ELR (cell line): Measurements from ENCODE around the gene IRF2.

ENCODE experiments used
- DNase-seq: peaks from one replicate; pipeline ENCODE4 v3.0.0-alpha.2; 2015; ENCODE audit warnings: low read depth

The IRF2 gene

DNA sequence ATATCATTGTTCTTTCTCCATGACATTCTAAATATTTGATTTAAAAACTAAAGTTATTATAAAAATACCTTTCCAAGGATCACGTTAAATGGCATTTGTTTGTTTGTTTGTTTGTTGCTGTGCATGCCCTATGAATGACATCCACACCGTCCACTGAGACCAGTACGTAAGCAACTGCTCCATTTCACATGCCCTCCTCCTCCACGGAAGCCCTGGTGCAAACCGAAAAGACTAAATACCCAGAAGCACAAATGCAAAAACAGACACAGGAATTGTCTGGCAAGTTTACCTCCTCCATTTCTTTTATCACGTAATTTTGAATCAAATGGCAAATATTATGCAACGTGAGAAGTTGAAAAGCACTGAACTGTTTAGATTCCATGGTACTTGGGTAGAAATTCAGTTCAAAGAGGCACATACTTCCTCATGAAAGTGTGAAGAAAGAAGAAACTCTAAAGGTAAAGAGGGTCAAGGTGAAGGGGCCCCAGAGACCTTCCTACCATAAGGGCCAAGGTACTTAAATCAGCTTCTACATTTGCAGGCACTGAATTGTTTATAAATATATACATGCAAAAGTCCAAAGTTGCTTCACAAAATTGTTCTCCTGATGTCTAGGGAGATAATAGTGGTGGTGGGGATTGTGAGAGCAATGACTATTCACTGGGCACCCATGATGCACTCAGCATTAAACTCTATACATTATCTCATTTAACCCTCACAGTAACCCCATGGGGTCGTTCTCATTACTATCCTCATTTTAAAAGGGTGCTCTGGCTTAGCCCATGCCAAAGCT lies 23.4 kb downstream of the IRF2 start:
- no peak for DNase-seq

DNA sequence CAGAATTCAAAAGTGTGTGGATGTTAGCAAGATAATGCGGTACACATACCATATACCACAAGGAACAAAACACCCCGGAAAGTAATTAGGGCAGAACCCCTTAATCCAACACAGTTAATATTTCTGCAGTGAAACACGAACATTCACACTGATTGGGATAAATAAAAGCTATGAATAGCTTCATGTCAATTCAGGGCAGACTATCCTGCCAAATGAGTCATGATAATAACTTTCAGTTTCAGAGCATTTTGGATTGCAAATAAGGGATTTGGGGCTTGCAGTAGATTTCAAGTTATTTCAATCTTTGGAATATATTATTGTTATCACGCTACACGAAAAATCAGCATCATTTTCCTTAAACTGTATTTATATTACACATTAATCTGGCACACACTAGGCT lies 24.3 kb downstream of the IRF2 start:
- peak; percentile 68 for DNase-seq

DNA sequence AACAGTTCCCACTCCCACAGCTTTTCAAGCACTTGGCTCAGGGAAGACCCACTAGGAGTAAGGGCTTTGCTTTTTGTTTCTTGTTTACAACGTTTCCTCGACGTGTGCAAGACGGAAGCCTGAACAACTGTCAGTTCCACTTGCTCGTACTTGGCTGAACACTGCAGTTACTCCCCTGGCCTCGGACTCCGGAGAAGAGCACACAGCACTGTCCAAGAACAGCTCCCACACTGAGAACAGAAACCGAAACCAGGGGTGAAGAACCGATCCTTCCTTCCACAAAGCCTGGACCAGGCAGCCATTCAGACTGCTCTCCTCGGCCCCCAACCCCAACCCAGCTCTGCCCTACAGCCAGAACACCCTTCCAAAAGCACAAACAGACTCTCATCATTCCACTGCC lies 25.5 kb downstream of the IRF2 start:
- peak; percentile 45 for DNase-seq

DNA sequence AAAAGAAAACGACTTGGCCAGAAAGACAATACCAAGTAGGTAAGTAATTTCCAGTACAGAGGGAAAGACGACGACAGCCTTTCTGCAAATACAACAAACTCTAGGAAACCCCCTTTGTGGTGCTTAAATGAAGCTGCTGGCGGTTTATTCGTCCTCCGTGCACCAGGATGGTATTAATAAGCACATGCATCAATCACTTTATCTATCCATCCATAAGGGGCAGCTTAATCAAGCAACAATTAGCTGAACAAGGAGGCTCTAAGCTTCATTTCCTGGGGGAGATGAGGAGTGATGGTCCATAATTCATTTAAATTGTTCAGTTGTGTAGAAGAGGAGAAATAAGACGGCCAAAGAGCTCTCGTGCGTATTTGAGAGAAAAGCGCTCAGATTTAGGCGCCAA lies 26.2 kb downstream of the IRF2 start:
- no peak for DNase-seq

DNA sequence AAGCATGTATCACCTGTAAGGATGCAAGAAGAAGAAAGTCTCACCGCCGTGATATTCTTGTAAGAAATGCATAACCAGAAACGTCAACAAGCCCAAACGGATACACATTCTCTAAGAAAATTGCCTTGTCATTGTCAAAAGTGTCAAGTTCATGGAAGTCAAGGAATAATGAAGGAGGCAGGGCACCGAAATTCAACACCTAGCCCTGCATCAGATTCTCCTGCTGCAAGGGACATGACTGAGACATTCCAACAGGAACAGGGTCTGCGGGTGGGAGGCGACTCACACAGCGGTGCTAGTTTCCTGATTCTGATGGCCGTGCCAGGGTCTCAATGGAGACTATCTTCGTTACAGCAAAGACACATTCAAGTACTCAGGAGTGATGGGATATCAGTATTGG lies 26.7 kb downstream of the IRF2 start:
- DNase-seq: no peak

DNA sequence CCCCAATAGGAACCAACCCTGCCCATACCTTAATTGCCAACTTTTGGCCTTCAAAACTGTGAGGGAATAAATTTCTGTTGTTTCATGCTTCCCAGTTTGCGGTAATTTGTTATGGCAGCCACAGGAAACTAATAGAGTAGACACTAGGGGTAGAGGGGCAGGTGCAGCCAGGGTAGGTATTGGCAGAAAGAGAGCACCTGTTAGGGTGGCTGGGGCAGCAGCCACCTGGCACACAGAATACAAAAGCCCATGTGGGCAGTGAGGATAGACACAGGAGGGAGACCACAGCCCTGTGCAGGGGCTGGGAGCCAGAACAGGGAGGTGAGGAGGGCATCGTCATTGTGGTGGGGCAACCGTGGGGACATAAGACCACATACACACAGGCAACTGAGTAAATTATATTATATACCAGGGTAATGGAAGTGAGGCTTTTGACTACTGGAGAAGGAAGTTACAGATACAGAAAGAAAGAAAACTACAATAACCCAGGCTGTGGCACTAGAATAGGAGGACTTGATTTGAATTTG lies 28.2 kb downstream of the IRF2 start:
- no peak for DNase-seq

DNA sequence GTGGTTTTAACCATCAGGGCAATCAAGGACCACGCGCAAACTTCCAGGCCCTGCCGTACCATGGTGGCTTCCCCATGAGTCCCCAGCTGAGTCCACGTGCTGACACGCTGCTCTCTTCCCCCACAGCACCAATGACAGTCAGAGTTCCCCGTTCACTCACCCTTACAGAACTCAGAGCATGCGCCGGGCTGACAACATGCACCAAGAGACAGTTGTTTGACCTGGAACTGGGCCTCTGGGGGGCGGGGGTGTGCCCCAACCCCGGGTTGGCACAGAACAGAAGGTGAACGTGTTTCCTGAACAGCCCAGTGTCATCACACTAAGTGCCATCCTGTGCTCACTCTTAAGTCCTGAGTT lies 29.4 kb downstream of the IRF2 start:
- no peak for DNase-seq

DNA sequence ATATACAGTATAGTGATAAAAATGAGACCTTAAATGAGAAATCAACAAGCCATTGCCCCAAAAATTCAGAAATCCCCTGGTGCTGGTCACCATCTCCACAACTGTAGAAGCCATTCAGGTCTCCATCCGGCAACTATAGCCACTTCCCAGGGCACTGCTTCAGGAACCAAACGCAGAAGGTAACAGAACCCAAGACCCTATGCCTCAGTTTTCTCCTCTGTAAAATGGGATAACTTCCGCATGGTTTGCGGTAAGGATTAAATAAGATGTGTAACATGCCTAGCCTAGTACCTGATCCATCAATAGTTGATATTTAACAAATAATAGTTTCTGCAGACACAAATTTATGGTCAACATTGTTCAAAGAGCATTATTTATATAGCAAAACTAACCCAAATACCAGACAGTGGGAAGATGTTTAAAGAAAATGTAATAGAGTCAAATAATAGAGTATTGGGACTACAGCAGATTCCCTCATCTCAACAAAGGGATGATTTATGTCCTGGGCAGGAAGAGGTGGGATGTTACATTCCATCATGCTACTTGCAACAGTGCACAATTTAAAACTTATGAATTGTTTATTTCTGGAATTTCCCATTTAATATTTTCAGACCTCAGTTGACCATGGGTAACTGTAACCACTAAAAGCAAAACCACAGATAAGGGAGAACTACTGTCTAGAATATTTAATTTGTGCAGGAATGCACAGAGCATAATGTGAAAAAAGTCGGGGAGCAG lies 30.0 kb downstream of the IRF2 start:
- no peak for DNase-seq

DNA sequence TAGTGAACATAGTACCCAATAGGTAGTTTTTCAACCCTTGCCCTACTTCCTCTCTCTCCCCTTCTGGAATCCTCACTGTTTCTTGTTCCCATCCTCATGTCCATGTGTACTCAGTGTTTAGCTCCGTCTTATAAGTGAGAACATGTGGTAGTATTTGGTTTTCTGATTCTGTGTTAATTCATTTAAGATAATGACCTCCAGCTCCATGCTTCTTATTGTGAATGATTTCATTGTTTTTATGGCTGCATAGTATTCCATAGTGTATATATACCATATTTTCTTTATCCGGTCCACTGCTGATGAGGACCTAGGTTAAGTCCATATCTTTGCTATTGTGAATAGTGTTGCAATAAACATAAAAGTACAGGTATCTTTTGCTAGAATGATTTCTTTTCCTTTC lies 31.0 kb downstream of the IRF2 start:
- no peak for DNase-seq

DNA sequence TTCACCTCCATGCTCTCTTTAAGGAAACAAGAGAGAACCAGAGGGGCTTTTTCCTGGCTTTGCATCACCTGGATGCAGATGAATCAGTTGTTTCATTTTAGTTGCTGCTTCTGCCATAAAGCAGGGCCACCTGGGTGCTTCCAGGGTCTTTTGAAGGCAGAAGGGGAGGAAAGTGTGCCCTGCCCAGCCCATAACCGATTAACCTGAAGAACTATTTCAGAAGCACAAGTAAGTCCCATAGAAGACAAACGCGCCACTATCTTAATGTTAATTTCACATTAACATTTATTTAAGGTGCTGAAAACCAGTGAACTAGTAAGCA lies 32.1 kb downstream of the IRF2 start:
- no peak for DNase-seq

DNA sequence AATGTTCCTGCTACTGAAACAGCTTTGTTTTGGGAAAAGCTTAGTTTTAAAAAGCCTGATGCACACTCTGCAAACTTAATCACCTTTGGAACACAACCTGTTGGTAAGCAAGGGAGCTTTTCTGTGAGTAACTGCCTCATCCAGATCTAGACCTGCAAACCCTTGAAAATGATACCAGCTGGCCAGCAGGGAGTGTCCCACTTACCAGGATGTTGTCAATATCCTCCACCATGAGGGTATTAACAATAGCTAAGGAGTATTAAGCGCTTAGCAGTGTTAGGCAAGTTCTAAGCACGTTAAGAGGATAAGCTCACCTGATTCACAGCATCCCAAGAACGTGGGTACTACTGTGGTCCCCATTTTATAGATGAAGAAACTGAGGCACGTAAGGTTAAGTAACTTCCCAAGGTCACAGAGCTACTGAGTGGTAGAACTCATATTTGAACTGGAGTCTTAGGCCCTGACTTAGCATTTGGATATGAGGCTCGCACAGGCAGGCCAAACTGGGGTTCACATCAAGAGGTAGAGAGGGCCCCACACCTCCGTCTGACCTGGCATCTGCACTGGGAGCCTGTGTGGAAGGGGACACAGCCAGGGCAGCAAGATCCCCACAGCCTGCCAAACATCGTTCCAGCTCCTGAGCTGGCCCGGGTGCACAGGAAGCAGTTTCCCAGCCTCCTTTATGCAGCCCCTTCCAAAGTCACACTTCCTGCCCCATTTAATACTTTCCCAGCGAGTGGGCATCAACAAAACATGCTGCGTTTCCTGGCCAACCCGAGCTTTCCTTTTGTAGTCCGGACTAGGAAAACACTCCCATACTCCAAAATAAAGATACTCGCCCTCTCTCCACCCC lies 32.7 kb downstream of the IRF2 start:
- DNase-seq: peak; percentile 44

DNA sequence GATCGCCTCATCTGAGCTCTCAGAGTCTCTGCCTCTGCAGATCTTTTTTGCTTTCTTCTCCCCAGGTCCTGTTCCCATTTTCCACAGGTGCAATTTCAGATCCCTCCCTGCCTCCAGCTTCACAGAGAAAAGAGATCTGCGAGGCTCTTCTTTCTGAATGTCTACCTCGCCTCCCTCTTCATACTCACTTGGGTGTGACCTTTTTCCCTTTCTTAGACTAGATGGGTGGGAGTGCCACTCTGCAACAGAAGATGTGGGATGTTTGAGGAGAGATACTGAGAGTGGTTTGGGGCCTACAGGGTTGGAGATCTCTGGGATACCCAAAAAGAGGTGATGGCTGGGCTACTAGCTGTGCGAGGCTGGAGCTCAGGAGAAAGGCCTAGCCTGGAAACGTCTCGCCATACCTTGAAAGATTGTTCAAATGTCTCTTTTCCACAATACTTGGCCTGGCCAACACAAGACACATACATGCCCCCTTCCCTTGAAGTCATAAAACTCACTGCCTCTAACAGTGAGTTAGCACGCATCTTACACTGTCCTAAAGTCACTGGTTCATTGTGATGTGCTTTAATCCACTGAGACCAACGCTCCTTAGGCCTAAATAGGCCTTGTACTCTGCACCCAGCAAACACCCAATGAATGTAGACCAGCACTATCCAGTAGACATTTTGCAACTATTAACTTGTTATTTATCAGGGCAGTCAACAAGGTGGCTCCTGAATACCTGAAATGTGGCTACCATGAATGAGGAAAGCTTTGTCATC lies 33.6 kb downstream of the IRF2 start:
- DNase-seq: no peak

DNA sequence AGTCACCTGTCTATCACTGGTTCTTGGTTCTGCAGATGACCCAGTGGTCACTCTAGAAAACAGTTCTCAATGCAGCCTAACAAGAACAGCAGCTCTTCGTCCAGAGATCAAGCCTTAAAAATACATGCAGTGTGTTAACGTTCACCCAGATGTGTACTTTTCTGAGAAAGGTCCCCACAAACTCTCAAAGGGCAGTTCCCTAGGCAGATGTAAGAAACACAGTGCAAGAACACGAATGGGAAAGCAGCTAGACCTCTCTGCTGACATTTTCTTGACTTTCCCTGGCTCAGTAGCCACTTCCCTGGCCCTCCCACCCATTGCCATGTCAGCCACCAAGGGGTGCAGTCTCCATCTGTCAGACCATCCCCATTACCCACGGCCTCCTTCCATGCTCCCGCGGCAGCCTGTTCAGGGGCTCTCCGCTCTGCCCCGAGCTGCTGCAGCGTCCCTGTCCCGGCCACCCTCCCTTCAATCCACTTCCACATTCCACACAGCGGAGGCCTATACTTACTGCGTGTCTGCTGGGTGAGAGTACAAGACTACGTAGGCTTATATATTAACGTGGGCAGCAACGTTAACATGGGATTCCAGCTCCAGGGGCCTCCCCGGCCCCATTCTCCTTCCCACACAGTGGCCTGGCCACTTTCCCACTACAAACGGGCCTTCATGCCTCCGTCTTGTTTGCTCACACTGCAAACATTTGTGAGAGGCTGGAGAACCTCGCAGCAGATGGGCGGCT lies 34.3 kb downstream of the IRF2 start:
- no peak for DNase-seq

DNA sequence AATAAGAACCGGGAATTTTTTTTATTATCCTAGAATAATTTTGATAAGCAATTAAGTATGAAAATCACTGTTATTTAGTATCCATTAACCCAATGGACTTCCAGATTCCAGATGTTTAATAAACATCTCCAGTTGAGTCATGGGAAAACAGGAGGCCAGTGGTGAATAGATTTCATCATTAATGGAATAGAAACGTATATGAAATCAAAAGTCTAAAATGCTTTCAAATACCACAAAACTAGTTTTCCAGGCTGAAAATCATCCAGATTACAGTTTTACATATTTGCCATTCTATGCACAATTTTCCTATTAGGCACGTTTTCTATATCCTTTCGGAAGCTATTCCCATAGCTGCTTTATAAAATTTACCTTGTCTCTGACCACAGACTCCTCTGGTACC lies 35.0 kb downstream of the IRF2 start:
- DNase-seq: no peak

DNA sequence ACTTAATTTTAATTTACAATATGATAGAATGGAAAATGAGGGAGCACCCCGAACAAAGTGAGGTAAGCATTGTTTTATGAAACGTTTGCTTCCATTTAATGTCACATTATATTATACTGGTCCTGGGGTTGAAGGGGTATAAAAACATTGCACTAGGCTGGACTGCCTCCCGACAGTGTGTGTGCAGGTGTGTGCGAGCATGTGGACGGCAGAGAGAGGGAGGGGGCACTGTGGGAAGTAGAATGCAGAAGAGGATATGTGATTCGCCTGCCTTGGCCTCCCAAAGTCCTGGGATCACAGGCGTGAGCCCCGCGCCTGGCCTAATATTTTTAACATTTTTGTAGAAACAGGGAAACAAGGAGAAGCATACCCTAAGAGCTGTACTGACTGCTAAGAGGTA lies 36.0 kb downstream of the IRF2 start:
- DNase-seq: no peak

DNA sequence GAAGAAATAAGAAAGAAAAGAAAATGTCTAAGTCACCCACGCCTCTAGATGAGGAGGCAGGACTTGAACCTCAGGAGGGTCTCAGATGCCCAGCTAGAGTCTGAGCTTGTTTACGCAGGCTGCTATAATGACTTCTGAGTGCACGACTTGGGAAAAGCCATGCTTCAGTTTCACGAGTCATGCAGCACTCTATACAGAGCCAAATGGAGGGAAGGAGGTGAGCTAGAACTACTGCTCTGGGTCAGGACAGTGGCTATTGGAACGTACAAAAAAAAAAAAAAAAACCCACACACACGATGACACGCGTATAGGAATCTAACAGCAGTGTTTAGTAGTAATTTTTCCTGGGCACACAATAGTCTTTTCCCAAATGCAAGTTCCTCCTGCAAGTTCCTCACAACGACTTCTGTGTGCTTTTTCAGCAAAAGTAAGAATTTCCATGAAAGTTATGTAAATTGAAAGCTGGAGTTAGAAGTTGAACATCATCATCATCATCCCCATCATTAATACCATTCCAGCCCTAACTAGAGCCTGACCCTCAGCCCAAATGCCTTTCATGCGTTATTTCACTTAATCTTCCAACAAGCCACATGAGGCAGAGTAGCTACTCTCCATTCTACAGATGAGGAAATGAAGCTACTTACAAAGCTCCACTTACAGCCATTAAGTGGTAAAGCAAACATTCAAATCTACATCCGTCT lies 36.6 kb downstream of the IRF2 start:
- no peak for DNase-seq

DNA sequence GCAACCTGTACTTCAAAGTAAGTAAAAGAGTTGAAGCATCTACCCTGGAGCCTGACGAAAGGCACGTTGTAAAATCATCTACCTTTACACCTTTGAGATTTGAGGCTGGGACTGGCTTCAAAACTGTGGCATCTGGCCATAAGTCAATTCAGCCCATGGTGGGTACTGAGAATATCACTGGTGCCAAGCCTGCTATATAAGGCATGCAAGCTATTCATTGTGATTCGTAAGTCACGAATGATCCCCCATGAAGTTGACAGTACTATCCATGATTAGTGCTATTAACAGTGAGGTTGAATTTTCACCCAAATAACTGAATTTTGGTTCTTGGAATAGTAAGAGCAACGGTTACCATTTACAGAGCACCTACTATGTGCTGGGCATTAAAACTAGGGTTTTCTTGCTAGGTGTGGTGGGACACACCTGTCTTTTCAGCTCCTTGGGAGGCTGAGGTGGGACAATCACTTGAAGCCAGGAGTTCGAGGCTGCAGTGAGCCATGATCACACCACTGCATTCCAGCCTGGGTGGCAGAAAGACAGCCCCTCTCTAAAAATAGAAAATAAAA lies 39.8 kb downstream of the IRF2 start:
- DNase-seq: no peak

DNA sequence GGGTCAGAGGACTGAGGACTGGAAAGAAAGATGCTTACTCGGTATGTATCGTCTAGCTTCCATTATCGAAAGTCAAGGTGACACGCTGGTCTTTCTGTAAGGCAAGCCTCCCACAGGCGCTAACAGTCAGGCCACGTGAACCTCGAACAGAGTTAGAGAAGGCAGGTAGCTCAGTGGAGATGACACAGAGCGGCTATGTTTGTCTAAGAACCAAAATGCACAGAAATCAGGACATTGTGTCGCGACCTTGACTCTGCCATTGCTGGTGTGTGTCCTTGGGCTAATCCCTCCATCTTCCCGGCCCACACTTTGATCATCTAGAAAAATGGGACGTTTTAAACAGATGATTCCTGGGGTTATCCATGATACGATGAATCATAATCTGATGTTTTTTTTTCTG lies 40.3 kb downstream of the IRF2 start:
- no peak for DNase-seq

DNA sequence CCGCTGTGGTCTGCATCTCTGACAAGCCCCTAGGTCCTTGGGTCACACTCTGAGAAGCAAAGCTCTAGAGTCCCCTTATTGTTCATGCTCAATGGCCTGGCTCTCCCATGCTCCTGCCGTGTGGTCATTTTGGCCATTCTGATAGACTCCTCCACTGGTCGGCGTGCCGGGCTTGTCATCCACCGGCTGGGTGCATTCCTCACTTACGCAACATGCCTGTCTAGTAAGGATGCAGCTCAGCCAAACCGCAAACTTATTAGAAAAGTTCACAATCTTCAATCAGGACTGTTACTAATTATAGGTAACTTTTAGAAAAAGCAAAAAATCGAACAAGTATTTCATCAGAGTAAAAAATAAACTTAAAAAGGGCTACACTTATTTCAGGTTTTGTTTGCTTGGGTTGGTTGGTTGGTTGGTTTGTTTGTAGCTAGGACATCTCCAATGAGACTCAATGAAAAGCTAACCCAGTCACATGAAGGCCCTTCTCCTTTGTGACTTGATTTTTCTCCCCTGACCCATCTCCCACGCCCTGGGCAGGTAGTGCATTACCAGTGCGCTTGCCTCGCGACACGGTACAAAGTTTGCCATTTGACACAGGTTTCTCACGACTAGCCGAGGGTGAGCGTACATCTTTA lies 41.0 kb downstream of the IRF2 start:
- no peak for DNase-seq
